ENCODE measurements around the gene SP140L. TPM values are rescaled to one million over a fixed set of nuclear protein-coding genes. Genes with fewer than 3 reads are reported as not detected.

The SP140L gene
- polyA plus RNA-seq, 1 of the 3 experiments (the other 2 are of a cell fraction) = 13.5 TPM

DNA sequence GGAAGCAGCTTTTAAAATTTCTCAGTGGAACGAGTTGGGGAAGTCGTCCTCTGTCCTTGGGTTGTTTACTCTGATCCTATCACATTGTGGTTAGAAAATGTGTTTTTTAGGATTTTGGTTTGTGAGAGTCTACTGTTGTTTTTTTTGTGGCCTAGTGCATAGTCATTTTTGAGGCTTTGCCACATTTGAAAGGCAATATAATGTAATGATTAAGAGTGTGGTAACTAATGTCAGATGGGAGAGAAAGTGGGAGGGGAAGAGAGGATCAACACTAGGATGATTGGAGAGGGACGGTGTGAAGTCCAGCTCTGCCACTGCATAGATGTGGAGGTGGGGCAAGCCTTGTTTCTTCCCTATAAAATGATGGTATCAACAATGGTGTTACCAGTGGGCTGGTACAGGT is 8.5 kb downstream of the SP140L start:
- TF ChIP-seq MEF2A (IDR thresholded peaks at IDR 0.05; ENCODE audit: borderline replicate concordance, low read depth) = no peak
- TF ChIP-seq NFIC (IDR thresholded peaks at IDR 0.05; ENCODE audit: borderline replicate concordance) = no peak
- no peak for TF ChIP-seq CHD2 (IDR thresholded peaks at IDR 0.05; ENCODE audit: low read length, partially characterized antibody)
- TF ChIP-seq FOXM1 (IDR thresholded peaks at IDR 0.05; ENCODE audit: low read depth) = no peak
- TF ChIP-seq, protein P1, sequence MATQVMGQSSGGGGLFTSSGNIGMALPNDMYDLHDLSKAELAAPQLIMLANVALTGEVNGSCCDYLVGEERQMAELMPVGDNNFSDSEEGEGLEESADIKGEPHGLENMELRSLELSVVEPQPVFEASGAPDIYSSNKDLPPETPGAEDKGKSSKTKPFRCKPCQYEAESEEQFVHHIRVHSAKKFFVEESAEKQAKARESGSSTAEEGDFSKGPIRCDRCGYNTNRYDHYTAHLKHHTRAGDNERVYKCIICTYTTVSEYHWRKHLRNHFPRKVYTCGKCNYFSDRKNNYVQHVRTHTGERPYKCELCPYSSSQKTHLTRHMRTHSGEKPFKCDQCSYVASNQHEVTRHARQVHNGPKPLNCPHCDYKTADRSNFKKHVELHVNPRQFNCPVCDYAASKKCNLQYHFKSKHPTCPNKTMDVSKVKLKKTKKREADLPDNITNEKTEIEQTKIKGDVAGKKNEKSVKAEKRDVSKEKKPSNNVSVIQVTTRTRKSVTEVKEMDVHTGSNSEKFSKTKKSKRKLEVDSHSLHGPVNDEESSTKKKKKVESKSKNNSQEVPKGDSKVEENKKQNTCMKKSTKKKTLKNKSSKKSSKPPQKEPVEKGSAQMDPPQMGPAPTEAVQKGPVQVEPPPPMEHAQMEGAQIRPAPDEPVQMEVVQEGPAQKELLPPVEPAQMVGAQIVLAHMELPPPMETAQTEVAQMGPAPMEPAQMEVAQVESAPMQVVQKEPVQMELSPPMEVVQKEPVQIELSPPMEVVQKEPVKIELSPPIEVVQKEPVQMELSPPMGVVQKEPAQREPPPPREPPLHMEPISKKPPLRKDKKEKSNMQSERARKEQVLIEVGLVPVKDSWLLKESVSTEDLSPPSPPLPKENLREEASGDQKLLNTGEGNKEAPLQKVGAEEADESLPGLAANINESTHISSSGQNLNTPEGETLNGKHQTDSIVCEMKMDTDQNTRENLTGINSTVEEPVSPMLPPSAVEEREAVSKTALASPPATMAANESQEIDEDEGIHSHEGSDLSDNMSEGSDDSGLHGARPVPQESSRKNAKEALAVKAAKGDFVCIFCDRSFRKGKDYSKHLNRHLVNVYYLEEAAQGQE (IDR thresholded peaks at IDR 0.05; ENCODE audit: low read depth, low read length) = no peak
- no peak for TF ChIP-seq EZH2phosphoT487 (IDR thresholded peaks at IDR 0.05; ENCODE audit: borderline replicate concordance, low read depth)
- TF ChIP-seq, protein P2, sequence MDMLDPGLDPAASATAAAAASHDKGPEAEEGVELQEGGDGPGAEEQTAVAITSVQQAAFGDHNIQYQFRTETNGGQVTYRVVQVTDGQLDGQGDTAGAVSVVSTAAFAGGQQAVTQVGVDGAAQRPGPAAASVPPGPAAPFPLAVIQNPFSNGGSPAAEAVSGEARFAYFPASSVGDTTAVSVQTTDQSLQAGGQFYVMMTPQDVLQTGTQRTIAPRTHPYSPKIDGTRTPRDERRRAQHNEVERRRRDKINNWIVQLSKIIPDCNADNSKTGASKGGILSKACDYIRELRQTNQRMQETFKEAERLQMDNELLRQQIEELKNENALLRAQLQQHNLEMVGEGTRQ (IDR thresholded peaks at IDR 0.05; ENCODE audit: borderline replicate concordance, low read depth, low read length) = no peak
- TF ChIP-seq MAX (IDR thresholded peaks at IDR 0.05; ENCODE audit: low read depth) = no peak
- TF ChIP-seq TCF12 (IDR thresholded peaks at IDR 0.05) = no peak
- TF ChIP-seq NRF1 (IDR thresholded peaks at IDR 0.05; ENCODE audit: low read depth, low read length) = no peak
- no peak for TF ChIP-seq USF1 (IDR thresholded peaks at IDR 0.05; ENCODE audit: borderline replicate concordance, low read depth)
- no peak for TF ChIP-seq POLR2AphosphoS5 (IDR thresholded peaks at IDR 0.05; ENCODE audit: low read depth, low read length)
- TF ChIP-seq PBX3 (IDR thresholded peaks at IDR 0.05) = no peak
- Histone ChIP-seq H4K20me1 (ENCODE audit: insufficient read depth) (no peaks in the 10 kb centered on the region), H3K4me2 (peak overlapping the region; percentile 11), H3K79me2 (ENCODE audit: insufficient read depth) (peaks cover 60% of the 10 kb centered on the region), H3K9ac (no peak overlapping the region), H3K4me1 (ENCODE audit: control insufficient read depth in 1 of 2, insufficient read depth in 2 of 2, low read depth in 1 of 2, low read length in 1 of 2) (0 out of 4 replicates have a peak, but pooled peaks cover 0 to 7% of the 10 kb centered on the region in 2 experiments), H3K9me3 (no peaks in the 10 kb centered on the region), H3K9me2 (no peaks in the 10 kb centered on the region), H3F3A (replicated peaks; ENCODE audit: insufficient read depth) (peaks cover 6% of the 10 kb centered on the region), H3K27ac (ENCODE audit: low read depth in 2 of 2, low read length in 1 of 2) (peak overlapping the region in 1 of 2 experiments; percentile 42; a peak in 2 of 4 replicates), H3K27me3 (ENCODE audit: insufficient read depth) (no peaks in the 10 kb centered on the region), H3K36me3 (replicated peaks in 1 of 2; ENCODE audit: control insufficient read depth in 1 of 2, insufficient read depth in 2 of 2, low read length in 1 of 2) (peaks cover 2 to 10% of the 10 kb centered on the region in 2 experiments), H3K4me3 (ENCODE audit: low read depth in 2 of 2, low read length in 1 of 2) (no peak overlapping the region), H2AFZ (ENCODE audit: low read depth) (peak overlapping the region; percentile 5; the same call in 1 of the 2 replicates)
- DNase-seq = no peak
- ChIA-PET POLR2A (no interaction called here), CTCF (no interaction called here)
- 23% methylated on average over 3 of the region's 3 CpGs for WGBS (ENCODE audit: low lambda C conversion rate)

Measured in SK-N-SH (cell line).